D341Med (cell line): Measurements from ENCODE around the gene RALGPS2.

ENCODE experiments used
- DNase-seq: peaks from one replicate; pipeline ENCODE4 v3.0.0; 2012; ENCODE audit warnings: low spot score

Gene RALGPS2

GRCh38 chr1:178864326-178864725 lies 139.3 kb downstream of the RALGPS2 start:
- no peak for DNase-seq

GRCh38 chr1:178867670-178868069 lies 142.6 kb downstream of the RALGPS2 start:
- no peak for DNase-seq

- no peak for DNase-seq
Measured at GRCh38 chr1:178868706-178869105, 143.7 kb downstream of the RALGPS2 start.

- no peak for DNase-seq
Measured at GRCh38 chr1:178869119-178869697, 144.2 kb downstream of the RALGPS2 start.

- DNase-seq, result no peak
Measured at GRCh38 chr1:178870221-178870620, 145.2 kb downstream of the RALGPS2 start.

DNA sequence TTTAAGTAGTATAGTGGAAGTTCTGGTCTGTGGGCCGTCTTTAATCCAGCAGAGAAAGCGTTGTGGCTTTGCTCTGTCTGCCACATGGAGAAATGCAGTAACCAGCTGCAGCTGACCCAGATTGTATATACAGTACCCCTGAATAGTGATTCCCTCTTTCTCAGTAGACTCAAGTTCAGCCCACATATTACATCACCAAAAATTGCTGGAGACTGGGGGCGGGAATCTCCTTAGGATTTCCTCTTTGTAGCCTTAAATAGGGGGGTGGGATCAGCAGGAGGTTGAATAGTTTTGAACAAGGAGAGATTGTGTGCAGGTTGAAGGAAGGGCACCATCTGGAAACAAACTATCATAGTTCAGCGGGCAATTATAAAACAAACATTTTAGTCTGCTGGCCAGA lies 145.9 kb downstream of the RALGPS2 start, which contains the start of gene ANGPTL1:
TSS of gene ANGPTL1 (minus strand) at position 134 of the 400 bp plus-strand sequence. CDS start 5,301 bp downstream, outside the sequence.
- DNase-seq, result no peak

GRCh38 chr1:178871551-178872320 lies 146.7 kb downstream of the RALGPS2 start:
- DNase-seq, result no peak

DNA sequence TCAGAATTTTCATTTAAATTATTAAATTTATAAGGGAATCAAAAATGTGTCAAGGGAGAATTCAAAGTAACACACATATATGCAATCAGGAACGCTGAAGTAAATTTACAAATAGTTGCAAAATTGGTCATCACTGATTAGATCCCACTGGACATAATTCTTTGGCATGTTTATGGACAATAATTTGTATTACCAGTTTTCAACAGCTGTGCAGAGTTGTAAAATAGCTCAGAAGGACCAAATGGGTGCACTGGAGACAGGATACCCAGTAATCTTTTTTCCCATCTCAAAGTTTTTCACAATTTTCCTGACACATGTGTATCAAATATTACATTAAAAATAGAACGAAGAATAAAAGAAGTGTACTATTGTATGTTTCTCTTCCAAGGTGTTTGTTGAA lies 149.9 kb downstream of the RALGPS2 start:
- DNase-seq, result no peak

DNA sequence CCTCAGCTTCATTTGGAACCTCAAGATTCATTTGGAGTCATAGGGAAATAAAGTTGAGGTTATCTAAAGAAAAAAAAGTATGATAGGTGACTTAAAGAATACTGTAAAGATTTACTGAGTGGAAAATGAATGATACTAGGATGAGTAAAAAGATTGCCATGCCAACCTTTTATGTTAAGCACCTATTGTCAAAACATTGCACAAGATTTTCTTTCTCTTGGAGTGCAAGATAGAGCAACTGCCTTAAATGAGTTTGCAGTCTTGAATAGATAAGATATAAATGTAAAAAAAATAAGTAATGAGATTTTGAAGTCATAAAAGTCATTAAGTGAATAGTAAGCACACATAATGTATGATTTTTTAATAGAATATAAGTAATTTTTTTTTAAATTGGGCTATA lies 150.9 kb downstream of the RALGPS2 start:
- DNase-seq, result no peak

DNA sequence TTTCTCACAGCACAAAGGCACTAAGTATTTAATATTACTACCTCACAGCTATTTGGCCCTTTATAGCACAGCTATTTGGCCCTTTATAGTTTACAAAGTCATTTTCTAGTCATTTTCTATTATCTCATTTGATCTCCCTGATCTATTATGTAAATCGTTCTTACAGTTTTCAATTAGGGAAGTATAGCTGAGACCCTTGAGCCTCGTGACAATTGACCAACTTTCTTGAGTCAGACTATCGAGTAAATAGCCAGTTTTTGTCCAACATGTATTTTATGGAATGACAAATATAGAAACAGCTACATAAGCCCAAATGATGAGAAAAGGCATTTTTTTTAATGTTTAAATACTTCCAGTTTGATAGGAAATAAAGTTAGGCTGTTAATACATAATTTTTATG lies 152.9 kb downstream of the RALGPS2 start:
- no peak for DNase-seq

DNA sequence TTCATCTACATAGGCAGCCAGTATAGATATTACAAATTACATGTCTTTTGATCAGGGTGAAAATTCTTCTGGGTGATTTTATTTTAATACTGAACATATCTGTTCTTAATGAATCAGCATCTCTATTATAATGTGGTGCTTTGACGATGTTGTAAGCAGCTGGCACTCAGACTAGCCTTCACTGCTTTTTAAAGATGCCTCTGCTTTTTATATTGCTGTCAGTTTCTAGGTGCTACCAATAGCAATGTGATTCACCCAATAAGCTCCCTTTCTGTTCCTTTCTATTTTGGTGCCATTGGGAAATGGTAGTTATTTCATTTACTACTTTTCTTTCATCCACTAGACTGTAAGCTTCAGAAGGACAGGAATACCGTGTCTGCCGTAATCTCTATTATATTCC lies 156.9 kb downstream of the RALGPS2 start:
- no peak for DNase-seq

DNA sequence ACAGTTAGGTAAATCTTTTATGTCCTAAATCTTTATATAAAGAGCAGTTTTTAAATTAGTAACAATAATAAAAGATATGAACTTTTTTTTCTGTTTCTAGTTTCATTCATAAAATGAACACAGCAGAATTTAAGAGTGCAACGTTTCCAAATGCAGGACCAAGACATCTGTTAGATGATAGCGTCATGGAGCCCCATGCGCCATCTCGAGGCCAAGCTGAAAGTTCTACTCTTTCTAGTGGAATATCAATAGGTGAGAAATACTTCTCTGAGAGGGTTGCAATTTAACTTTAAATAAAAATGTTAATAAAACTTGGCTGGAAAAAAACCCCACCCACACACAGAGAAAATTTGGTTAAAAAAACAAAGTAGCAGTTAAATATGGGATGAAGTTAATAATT lies 160.8 kb downstream of the RALGPS2 start:
- DNase-seq, result no peak

GRCh38 chr1:178886551-178886950 lies 161.5 kb downstream of the RALGPS2 start:
- no peak for DNase-seq

DNA sequence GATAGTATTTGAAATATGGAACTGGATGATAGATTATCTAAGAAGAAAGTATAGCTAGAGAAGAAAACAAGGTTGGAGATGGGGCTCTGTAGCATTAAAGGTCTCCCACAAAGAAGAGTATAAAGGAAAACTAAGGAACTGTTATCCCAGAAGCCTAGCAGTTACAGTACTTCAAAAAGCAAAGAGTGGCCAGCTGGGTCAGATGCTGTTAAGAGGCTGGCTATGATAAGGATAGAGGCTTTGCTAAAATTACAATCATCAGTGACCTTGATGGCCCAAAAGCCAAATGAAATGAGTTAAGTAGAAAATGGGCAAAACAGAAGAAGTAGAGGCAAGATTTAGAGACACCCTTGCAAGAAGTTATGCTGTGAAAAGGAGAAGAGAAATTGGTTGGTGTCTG lies 170.9 kb downstream of the RALGPS2 start:
- DNase-seq, result no peak

DNA sequence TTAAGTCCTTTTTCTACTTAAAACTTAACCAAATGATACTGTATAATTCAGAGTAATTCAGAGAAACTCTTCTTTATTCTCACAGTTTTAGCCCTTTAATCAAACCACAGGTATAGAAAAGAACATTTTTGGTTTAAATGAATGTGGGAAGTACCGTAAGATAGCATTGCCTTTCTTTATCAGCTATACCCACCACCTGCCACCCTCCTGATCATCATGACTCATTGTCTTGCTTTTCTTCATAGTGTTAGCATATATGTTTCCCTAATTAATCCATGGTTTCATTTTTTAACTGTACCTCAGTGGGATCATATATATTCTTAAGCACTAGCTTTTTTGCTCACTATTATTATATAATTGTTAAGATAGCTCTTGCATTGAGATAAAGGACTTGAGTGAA lies 173.4 kb downstream of the RALGPS2 start:
- DNase-seq, result no peak

- no peak for DNase-seq
Measured at GRCh38 chr1:178899402-178899801, 174.4 kb downstream of the RALGPS2 start.

DNA sequence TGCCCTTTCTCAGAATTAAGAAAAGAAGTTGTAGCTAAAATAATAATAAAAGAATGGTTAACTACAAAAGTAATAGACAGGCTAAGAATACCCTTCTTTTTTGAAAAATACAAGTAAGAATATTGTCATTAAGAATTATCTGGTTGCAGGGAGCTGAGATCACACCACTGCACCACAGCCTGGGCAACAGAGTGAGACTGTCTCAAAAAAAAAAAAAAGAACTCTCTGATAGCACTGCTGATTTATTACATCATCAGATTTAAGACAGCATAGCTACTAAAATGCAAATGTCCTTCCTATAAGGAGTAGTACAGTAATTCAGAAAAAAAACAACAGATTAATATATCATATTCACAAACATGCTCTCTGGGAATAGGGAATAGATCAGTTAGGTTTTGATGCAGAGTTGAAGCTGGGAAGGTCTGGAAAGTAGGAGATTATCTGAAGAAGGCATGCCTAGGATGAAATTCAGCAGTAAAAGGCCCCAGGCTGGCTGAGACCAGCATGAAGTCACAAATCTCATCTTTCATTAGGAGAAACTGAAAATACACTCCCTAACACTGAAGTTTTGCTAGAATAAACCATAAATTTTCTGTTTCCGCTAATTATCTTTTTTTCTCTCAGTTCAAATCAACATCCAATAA lies 176.6 kb downstream of the RALGPS2 start:
- no peak for DNase-seq

DNA sequence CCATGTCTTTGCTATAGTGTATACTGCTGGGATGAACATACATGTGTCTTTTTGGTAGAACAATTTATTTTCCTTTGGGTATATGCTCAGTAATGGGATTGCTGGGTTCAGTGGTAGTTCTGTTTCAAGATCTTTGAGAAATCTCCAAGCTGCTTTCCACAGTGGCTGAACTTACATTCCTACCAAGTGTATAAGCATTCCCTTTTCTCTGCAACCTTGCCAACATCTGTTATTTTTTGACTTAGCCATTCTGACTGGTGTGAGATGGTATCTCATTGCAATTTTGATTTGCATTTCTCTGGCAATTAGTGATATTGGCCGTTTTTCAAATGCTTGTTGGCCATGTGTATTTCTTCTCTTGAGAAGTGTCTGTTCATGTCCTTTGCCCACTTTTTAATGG lies 183.3 kb downstream of the RALGPS2 start:
- no peak for DNase-seq

DNA sequence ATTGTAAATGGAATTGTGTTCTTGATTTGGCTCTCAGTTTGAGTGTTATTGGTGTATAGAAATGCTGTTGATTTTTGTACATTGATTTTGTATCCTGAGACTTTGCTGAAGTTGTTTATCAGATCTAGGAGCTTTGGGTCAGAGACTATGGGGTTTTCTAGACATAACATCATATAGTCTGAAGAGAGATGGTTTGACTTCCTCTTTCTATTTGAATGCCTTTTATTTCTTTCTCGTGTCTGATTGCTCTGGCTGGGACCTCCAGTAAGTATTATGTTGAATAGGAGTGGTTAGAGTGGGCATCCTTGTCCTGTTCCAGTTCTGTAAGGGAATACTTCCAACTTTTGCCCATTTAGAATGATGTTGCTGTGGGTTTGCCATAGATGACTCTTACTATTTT lies 185.0 kb downstream of the RALGPS2 start:
- no peak for DNase-seq

GRCh38 chr1:178912597-178912996 lies 187.6 kb downstream of the RALGPS2 start:
- no peak for DNase-seq

GRCh38 chr1:178916448-178917174 lies 191.6 kb downstream of the RALGPS2 start:
- DNase-seq, result no peak

- no peak for DNase-seq
Measured at GRCh38 chr1:178918308-178918707, 193.3 kb downstream of the RALGPS2 start.

DNA sequence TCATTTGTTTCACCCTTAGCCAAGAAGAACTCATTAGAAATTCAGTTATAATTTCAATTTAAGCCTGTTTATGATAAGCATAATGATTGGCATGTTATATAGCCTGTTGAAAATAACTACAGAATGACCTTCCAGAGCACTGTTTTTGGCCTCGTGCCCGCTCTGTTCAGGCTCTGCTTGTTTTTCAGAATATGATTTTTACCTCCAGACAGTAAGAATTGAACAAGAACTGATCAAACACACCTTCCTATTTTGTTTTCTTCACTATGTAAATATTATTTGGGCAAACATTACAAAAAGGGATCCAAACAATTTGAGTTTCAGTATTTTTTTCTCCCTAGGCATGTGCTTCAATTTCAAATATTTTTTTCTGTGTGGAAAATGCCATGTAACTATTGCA lies 193.9 kb downstream of the RALGPS2 start:
- DNase-seq, result no peak
